ENCODE data around the gene NPIPB2. TPM values are rescaled to one million over a fixed set of nuclear protein-coding genes. Genes with fewer than 3 reads are reported as not detected.
"Not testable (repeated sequence)": the region's sequence is repeated elsewhere in the genome, so short reads cannot be mapped to it uniquely, and the experiment has no call there.

Gene NPIPB2
- polyA plus RNA-seq, 5 donors, result 4.4 to 11.8 (median 8.3) TPM

- DNase-seq, result not testable (repeated sequence)
Measured at GRCh38 chr16:11962457-11962856, 20.6 kb upstream of the NPIPB2 start.

GRCh38 chr16:11957591-11958395 lies 15.9 kb upstream of the NPIPB2 start:
- DNase-seq, result no peak

GRCh38 chr16:11956558-11956957 lies 14.7 kb upstream of the NPIPB2 start:
- no peak for DNase-seq

- DNase-seq, result no peak
Measured at GRCh38 chr16:11955713-11956123, 13.9 kb upstream of the NPIPB2 start.

- DNase-seq, result not testable (repeated sequence)
Measured at GRCh38 chr16:11953576-11953975, 11.7 kb upstream of the NPIPB2 start.

- no peak for DNase-seq
Measured at GRCh38 chr16:11950388-11950787, 8.5 kb upstream of the NPIPB2 start.

- DNase-seq, result peak; percentile 18 to 23
Measured at GRCh38 chr16:11949527-11949926, 7.7 kb upstream of the NPIPB2 start.

- no peak for DNase-seq
Measured at GRCh38 chr16:11948819-11949218, 7.0 kb upstream of the NPIPB2 start.

GRCh38 chr16:11946433-11946832 lies 4.6 kb upstream of the NPIPB2 start:
- DNase-seq, result no peak

GRCh38 chr16:11927350-11927749 lies 14.5 kb downstream of the NPIPB2 start:
- not testable (repeated sequence) for DNase-seq

GRCh38 chr16:11924046-11924445 lies 17.8 kb downstream of the NPIPB2 start:
- DNase-seq, result not testable (repeated sequence)

GRCh38 chr16:11916524-11917285 lies 25.1 kb downstream of the NPIPB2 start:
- DNase-seq, result peak in 1 of 2 donors; percentile 40

- peak; percentile 99 for DNase-seq
Measured at GRCh38 chr16:11915644-11916523, 26.0 kb downstream of the NPIPB2 start, which contains the start of gene GSPT1. Gene GSPT1 (minus strand): TSS chr16:11915956. CDS start chr16:11915720, 236 bp downstream.

GRCh38 chr16:11915114-11915643 lies 26.7 kb downstream of the NPIPB2 start:
- no peak for DNase-seq

GRCh38 chr16:11914210-11915113 lies 27.4 kb downstream of the NPIPB2 start:
- no peak for DNase-seq

- no peak for DNase-seq
Measured at GRCh38 chr16:11913425-11914079, 28.3 kb downstream of the NPIPB2 start.

- no peak for DNase-seq
Measured at GRCh38 chr16:11909653-11910545, 31.9 kb downstream of the NPIPB2 start.

GRCh38 chr16:11907160-11907970 lies 34.5 kb downstream of the NPIPB2 start:
- no peak for DNase-seq
